Ovary (tissue), 10 donors: ENCODE results near the gene TMEM115. TPM values are rescaled to one million over a fixed set of nuclear protein-coding genes. Genes with fewer than 3 reads are reported as not detected.
A peak's percentile ranks its signal among the peaks of the same experiment; 100 is the strongest.

Experiments used
- DNase-seq, 5 donors: peaks; one replicate each; pipeline ENCODE4 v3.0.0-alpha.2; 2019 to 2020
- H3K27ac ChIP-seq, 2 donors: fragments of 200-600 bp; one replicate each; pipeline versions ENCODE4 v1.5.1 to v1.8.0; 2019 to 2022
- H3K27me3 ChIP-seq: fragments of 200-600 bp; one replicate; pipeline ENCODE4 v1.8.0; 2022
- H3K36me3 ChIP-seq: fragments of 200-600 bp; sonication (generic); one replicate; pipeline ENCODE4 v1.5.1; 2019
- H3K4me1 ChIP-seq: one replicate; pipeline ENCODE4 v1.8.1; 2013; ENCODE audit warnings: mild to moderate bottlenecking, moderate library complexity; ENCODE audit not compliant: insufficient read depth
- H3K4me3 ChIP-seq: fragments of 200-600 bp; sonication (generic); one replicate; pipeline ENCODE4 v1.5.1; 2017
- H3K9me3 ChIP-seq, 2 donors: fragments of 200-600 bp in 1 of 2; sonication (generic) in 1 of 2; one replicate each; pipeline versions ENCODE4 v1.5.1 to v1.8.1; 2013 to 2019; ENCODE audit warnings: mild to moderate bottlenecking in 1 of 2, moderate library complexity in 1 of 2
- EP300 ChIP-seq: sonication (generic); formaldehyde crosslinking; IDR thresholded peaks from one replicate; pipeline ENCODE4 v1.6.1; 2017; ENCODE audit warnings: antibody characterized with exemption
- POLR2A ChIP-seq: fragments of 450-650 bp; IDR thresholded peaks from one replicate; pipeline ENCODE4 v1.6.1; 2017; ENCODE audit warnings: antibody characterized with exemption, mild to moderate bottlenecking, moderate library complexity
- WGBS, 3 donors: extraction: QIAGEN DNeasy Blood & Tissue Kit in 1 of 3; methylation state at CpG; one replicate each; pipeline versions ENCODE4 v1.1.5 to v1.1.7; 2013 to 2017; 5-methylcytosine and 5-hydroxymethylcytosine counted together
- intact Hi-C, 4 donors: fragments of 100-400 bp; cut with DNase I; formaldehyde crosslinking; loops; one replicate each; pipeline versions ENCODE4 v1.11.0 to v1.15.1; 2022 to 2023
- long read RNA-seq, 3 donors: library from polyadenylated mRNA in 2 of 3; unstranded in 2 of 3; transcript quantifications; one replicate each; pipeline ENCODE4 v2.0.0 and lab custom pipeline, GENCODE V29; 2021 to 2026
- polyA plus RNA-seq, 2 donors: library from polyadenylated mRNA; stranded (reverse); fragments of 200-250 nt in 1 of 2; fragments of 350-450 nt in 1 of 2; fragmentation: Illumina TruSeq in 1 of 2; extraction: RNeasy Lipid Tissue Mini Kit (QIAGEN cat#74804) in 1 of 2; gene quantifications; one replicate each; pipeline ENCODE4 v1.2.3, GENCODE V29; 2013 to 2014
- total RNA-seq, 7 donors: library from RNA; depleted of rRNA in 2 of 7; stranded (reverse); fragments of >200 nt in 2 of 7; fragmentation: NEBNext Ultra II Directional in 3 of 7; extraction: Animal tissue kit (Norgen Biotek cat#: 25700) in 3 of 7; gene quantifications; one replicate each; pipeline versions ENCODE4 v1.1.0 to v1.2.4, GENCODE V29; 2016 to 2023
- TF ChIP-seq, protein P1 (sequence below), 3 donors: fragments of 450-650 bp in 2 of 3; fragments of 200-600 bp in 1 of 3; IDR thresholded peaks; one replicate each; pipeline versions ENCODE4 v1.5.1 to v1.8.0; 2016 to 2022; ENCODE audit warnings: antibody characterized with exemption in 3 of 3, mild to moderate bottlenecking in 1 of 3
- donor health status: DM: no; HTN: no; CAD: no; lungs with moderate emphysema.
- donor health status: DM: no; HTN: no; CAD: no.
- donor health status: Bipolar disorder and iron deficiency.
- donor health status: DM: yes; HTN: yes; CAD: no.
- donor health status: DM: no; HTN: no; CAD: no.
- donor health status: DM: yes; HTN: yes; CAD: no.

TMEM115 gene, protein sequence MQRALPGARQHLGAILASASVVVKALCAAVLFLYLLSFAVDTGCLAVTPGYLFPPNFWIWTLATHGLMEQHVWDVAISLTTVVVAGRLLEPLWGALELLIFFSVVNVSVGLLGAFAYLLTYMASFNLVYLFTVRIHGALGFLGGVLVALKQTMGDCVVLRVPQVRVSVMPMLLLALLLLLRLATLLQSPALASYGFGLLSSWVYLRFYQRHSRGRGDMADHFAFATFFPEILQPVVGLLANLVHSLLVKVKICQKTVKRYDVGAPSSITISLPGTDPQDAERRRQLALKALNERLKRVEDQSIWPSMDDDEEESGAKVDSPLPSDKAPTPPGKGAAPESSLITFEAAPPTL
- total RNA-seq (10 to 100 TPM; 32.3 to 58.4 (median 36.9) TPM), polyA plus RNA-seq (10 to 100 TPM in 1 of 2 donors, 1 to 10 TPM in 1; 8.5 to 40.2 TPM)
- long read RNA-seq, donor 1, transcript TMEM115-201 (2 exons, 2,197 nt): major isoform, 437 of 439 reads
- long read RNA-seq, donor 1, partial matches to known transcripts: 0 of 439 reads
- long read RNA-seq, donor 1, other reads (novel, unspliced or antisense): 2 of 439 reads
- long read RNA-seq, donor 2, transcript TMEM115-201 (2 exons, 2,197 nt): major isoform, 22 of 30 reads
- long read RNA-seq, donor 2, partial matches to known transcripts: 8 of 30 reads
- long read RNA-seq, donor 2, other reads (novel, unspliced or antisense): 0 of 30 reads
- long read RNA-seq, donor 3, transcript TMEM115-201 (2 exons, 2,197 nt): major isoform, 115 of 122 reads
- long read RNA-seq, donor 3, partial matches to known transcripts: 4 of 122 reads
- long read RNA-seq, donor 3, other reads (novel, unspliced or antisense): 3 of 122 reads

- Histone ChIP-seq H3K36me3 (no peaks in the 10 kb centered on the region), H3K4me1 (peaks cover 20% of the 10 kb centered on the region), H3K27me3 (no peaks in the 10 kb centered on the region), H3K9me3 (no peaks in the 10 kb centered on the region), H3K4me3 (peak within 1 kb of the TSS; percentile 98), H3K27ac (peak within 1 kb of the TSS; percentile 84 to 90)
- peak; percentile 94 to 97 (median 96) for DNase-seq
- intact Hi-C loops: loop anchor here in 1 of 4 donors (10.0 kb wide), 1 partner anchor 246 kb away; no protein-coding TSS in a partner anchor
- 0 to 1% (median 0%) methylated on average over 54 to 64 of the region's 64 CpGs for WGBS, 3 donors
- TF ChIP-seq POLR2A (peak; percentile 71), EP300 (no peak)
These were observed at the start of gene TMEM115 for GRCh38 chr3:50358911-50359759. Gene TMEM115, minus strand, starts transcription at chr3:50359521. Its CDS starts 458 bp downstream, at chr3:50359063.

DNA sequence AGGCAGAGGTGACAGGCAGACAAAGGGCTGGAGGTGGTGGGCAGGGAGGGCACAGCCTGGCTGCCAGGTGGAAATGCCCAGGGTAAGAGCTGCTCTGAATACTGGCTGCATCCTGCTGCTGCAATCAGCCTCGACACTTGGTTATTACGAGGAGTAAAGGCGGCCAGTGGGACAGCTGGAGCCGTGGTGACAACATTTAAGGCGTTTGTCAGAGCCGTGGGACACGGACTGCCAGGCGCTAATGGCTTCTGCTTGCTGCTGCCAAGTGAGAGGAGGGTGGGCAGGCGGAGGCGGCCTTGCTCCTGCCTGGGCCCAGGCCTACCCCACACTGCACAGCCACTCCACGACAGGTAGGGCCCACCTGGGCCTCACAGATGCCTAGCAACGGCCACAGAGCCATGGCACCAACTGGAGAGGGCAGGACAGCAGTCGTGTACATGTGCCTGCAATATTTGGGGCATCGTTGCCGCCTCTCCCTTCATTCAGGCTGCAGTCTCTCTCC, 49.2 kb upstream of the TMEM115 start:
- intact Hi-C loops: no loop called here

DNA sequence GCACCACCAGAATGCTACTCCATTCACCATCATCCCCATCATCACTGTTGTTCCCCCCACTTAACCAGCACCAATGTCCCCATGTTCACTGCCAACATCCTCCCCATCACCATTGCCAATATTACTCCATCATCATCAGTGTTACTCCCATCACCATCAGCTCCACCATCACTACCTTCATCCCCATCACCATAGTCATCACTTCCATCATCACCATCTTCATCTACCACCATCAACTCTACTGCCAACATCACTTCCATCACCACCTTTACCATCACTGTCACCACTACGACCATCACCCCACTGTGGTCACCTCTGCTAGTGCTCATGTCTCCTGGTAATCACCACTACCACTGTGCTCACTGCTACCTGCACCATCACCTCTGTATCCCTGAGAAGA, 47.2 kb upstream of the TMEM115 start:
- Histone ChIP-seq H3K27ac (no peak overlapping the region), H3K27me3 (no peaks in the 10 kb centered on the region), H3K4me3 (no peak overlapping the region), H3K9me3 (no peaks in the 10 kb centered on the region), H3K36me3 (no peaks in the 10 kb centered on the region), H3K4me1 (no peaks in the 10 kb centered on the region)
- 73 to 85% (median 79%) methylated on average over 1 of the region's 1 CpG for whole genome bisulfite sequencing, 3 donors
- no peak for DNase-seq
- TF ChIP-seq, protein P1, sequence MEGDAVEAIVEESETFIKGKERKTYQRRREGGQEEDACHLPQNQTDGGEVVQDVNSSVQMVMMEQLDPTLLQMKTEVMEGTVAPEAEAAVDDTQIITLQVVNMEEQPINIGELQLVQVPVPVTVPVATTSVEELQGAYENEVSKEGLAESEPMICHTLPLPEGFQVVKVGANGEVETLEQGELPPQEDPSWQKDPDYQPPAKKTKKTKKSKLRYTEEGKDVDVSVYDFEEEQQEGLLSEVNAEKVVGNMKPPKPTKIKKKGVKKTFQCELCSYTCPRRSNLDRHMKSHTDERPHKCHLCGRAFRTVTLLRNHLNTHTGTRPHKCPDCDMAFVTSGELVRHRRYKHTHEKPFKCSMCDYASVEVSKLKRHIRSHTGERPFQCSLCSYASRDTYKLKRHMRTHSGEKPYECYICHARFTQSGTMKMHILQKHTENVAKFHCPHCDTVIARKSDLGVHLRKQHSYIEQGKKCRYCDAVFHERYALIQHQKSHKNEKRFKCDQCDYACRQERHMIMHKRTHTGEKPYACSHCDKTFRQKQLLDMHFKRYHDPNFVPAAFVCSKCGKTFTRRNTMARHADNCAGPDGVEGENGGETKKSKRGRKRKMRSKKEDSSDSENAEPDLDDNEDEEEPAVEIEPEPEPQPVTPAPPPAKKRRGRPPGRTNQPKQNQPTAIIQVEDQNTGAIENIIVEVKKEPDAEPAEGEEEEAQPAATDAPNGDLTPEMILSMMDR (IDR thresholded peaks at IDR 0.05): no peak
- TF ChIP-seq EP300 (no peak), POLR2A (no peak)
- intact Hi-C loops: no loop called here

More for the DNA sequence above, 49.2 kb upstream of the TMEM115 start:
- H3K4me3 ChIP-seq: no peak overlapping the region
- no peak for DNase-seq
- H3K27ac ChIP-seq: no peak overlapping the region
- no peaks in the 10 kb centered on the region for H3K36me3 ChIP-seq
- no peaks in the 10 kb centered on the region for H3K9me3 ChIP-seq
- WGBS, 3 donors: 69 to 76% (median 72%) methylated on average over 15 of the region's 15 CpGs
- no peaks in the 10 kb centered on the region for H3K4me1 ChIP-seq
- no peaks in the 10 kb centered on the region for H3K27me3 ChIP-seq
- TF ChIP-seq, protein P1 (IDR thresholded peaks at IDR 0.05): no peak
- TF ChIP-seq EP300 (no peak), POLR2A (no peak)

- no peaks in the 10 kb centered on the region for H3K36me3 ChIP-seq
- intact Hi-C loops: no loop called here
- H3K27me3 ChIP-seq: no peaks in the 10 kb centered on the region
- H3K4me3 ChIP-seq: no peak overlapping the region
- no peak overlapping the region for H3K27ac ChIP-seq
- WGBS, 3 donors: 12 to 20% (median 14%) methylated on average over 8 of the region's 8 CpGs
- H3K4me1 ChIP-seq: no peaks in the 10 kb centered on the region
- TF ChIP-seq EP300 (no peak), POLR2A (no peak)
- TF ChIP-seq, protein P1 (IDR thresholded peaks at IDR 0.05): no peak
- DNase-seq: no peak
- H3K9me3 ChIP-seq: no peaks in the 10 kb centered on the region
These were observed 45.9 kb upstream of the TMEM115 start for GRCh38 chr3:50405249-50405648.
